Activated B cell treated with CpG ODN at 0.5 μM for 24 hours (primary cell): Measurements from ENCODE around the gene DDR1. TPM values are rescaled to one million over a fixed set of nuclear protein-coding genes. Genes with fewer than 3 reads are reported as not detected.

ENCODE experiments used
- ATAC-seq: fragments of 200-7000 bp; cut with Tn5 transposase; one replicate; pipeline ENCODE4 v1.10.0; 2021; ENCODE audit warnings: low read depth, mild to moderate bottlenecking, moderate library complexity
- CTCF ChIA-PET: fragments of 350-600 bp; sonication (Branson Sonifier 250); formaldehyde crosslinking; loops from one replicate; lab custom pipeline; 2021; ENCODE audit warnings: antibody characterized with exemption; lab: Charles Lee
- POLR2A ChIA-PET: fragments of 350-600 bp; sonication (Branson Sonifier 250); formaldehyde crosslinking; loops from one replicate; lab custom pipeline; 2021; ENCODE audit warnings: antibody characterized with exemption; lab: Charles Lee
- DNase-seq: peaks from one replicate; pipeline ENCODE4 v3.0.0; 2022
- H3K27ac Mint-ChIP-seq: one replicate; pipeline ENCODE4 v1.8.0; 2020; ENCODE audit warnings: mixed read lengths
- H3K27me3 Mint-ChIP-seq: one replicate; pipeline ENCODE4 v1.8.0; 2021; ENCODE audit warnings: mixed read lengths
- H3K36me3 Mint-ChIP-seq: one replicate; pipeline ENCODE4 v1.8.0; 2021; ENCODE audit warnings: low read depth, mixed read lengths
- H3K4me1 Mint-ChIP-seq: one replicate; pipeline ENCODE4 v1.8.0; 2021; ENCODE audit warnings: mixed read lengths
- H3K4me3 Mint-ChIP-seq: one replicate; pipeline ENCODE4 v1.8.0; 2020; ENCODE audit warnings: mild to moderate bottlenecking, mixed read lengths
- H3K9me3 Mint-ChIP-seq: one replicate; pipeline ENCODE4 v1.8.0; 2020; ENCODE audit warnings: mixed read lengths
- intact Hi-C: fragments of 100-400 bp; cut with micrococcal nuclease; formaldehyde crosslinking; loops from one replicate; pipeline ENCODE4 v1.15.1; 2024
- total RNA-seq: library from RNA; stranded (reverse); gene quantifications from 2 replicates; pipeline ENCODE4 v1.2.3, GENCODE V29; 2022
- TF ChIP-seq, protein P1 (sequence below): fragments of 200-600 bp; IDR thresholded peaks from one replicate; pipeline ENCODE4 v1.8.0; 2022; ENCODE audit warnings: antibody characterized with exemption, mild to moderate bottlenecking

DDR1 gene
- total RNA-seq, 1 donor from 2014 or later: 18.7 TPM

GRCh38 chr6:30935018-30935417, 50.7 kb downstream of the DDR1 start:
- Mint-ChIP-seq H3K4me1 (no peaks in the 10 kb centered on the region), H3K27me3 (peaks cover 11% of the 10 kb centered on the region), H3K4me3 (no peak overlapping the region), H3K36me3 (no peaks in the 10 kb centered on the region), H3K9me3 (no peaks in the 10 kb centered on the region), H3K27ac (no peak overlapping the region)
- TF ChIP-seq, protein P1, sequence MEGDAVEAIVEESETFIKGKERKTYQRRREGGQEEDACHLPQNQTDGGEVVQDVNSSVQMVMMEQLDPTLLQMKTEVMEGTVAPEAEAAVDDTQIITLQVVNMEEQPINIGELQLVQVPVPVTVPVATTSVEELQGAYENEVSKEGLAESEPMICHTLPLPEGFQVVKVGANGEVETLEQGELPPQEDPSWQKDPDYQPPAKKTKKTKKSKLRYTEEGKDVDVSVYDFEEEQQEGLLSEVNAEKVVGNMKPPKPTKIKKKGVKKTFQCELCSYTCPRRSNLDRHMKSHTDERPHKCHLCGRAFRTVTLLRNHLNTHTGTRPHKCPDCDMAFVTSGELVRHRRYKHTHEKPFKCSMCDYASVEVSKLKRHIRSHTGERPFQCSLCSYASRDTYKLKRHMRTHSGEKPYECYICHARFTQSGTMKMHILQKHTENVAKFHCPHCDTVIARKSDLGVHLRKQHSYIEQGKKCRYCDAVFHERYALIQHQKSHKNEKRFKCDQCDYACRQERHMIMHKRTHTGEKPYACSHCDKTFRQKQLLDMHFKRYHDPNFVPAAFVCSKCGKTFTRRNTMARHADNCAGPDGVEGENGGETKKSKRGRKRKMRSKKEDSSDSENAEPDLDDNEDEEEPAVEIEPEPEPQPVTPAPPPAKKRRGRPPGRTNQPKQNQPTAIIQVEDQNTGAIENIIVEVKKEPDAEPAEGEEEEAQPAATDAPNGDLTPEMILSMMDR: no peak
- intact Hi-C loops: no loop called here
- ChIA-PET CTCF (no interaction called here), POLR2A (no interaction called here)
- ATAC-seq (no peak), DNase-seq (no peak)

- Mint-ChIP-seq H3K9me3 (no peaks in the 10 kb centered on the region), H3K4me3 (no peak overlapping the region), H3K4me1 (no peaks in the 10 kb centered on the region), H3K27ac (no peak overlapping the region), H3K36me3 (no peaks in the 10 kb centered on the region), H3K27me3 (peaks cover 30% of the 10 kb centered on the region)
- intact Hi-C loops: no loop called here
- no peak for DNase-seq
- CTCF ChIA-PET: no interaction called here
- TF ChIP-seq, protein P1: no peak
- POLR2A ChIA-PET: no interaction called here
- ATAC-seq: no peak
These were observed 52.9 kb downstream of the DDR1 start for GRCh38 chr6:30937265-30937664.

DNA sequence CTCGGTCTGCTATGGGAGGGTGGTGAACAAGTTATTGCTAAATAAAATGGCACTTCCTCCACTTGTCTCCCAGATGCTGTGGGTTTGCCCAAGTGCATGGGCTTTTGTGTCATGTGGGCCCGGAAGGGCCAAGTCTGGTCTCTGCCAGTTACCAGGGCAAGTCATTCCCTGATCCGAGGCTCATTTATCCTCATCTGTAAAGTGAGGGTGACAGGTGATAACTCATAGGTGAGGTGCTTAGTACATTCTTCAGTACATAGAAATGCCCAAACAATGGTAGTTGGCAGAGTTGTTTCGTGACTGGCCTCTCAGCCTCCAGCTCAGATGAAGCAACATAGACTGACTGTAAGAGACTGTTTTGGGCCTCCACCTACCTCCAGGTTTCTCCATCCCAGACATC, 54.4 kb downstream of the DDR1 start:
- peaks cover 4% of the 10 kb centered on the region for H3K4me1 Mint-ChIP-seq
- intact Hi-C loops: no loop called here

GRCh38 chr6:30939473-30939872, 55.2 kb downstream of the DDR1 start:
- POLR2A ChIA-PET: no interaction called here
- TF ChIP-seq, protein P1: no peak
- Mint-ChIP-seq H3K4me1 (peaks cover 4% of the 10 kb centered on the region), H3K9me3 (no peaks in the 10 kb centered on the region), H3K36me3 (no peaks in the 10 kb centered on the region), H3K4me3 (no peak overlapping the region), H3K27me3 (peaks cover 42% of the 10 kb centered on the region), H3K27ac (no peak overlapping the region)
- CTCF ChIA-PET: no interaction called here
- intact Hi-C loops: no loop called here
- DNase-seq: no peak
- no peak for ATAC-seq

More for the DNA sequence above, 54.4 kb downstream of the DDR1 start:
- ATAC-seq (no peak), DNase-seq (no peak)
- TF ChIP-seq, protein P1: no peak
- Mint-ChIP-seq H3K9me3 (no peaks in the 10 kb centered on the region), H3K36me3 (no peaks in the 10 kb centered on the region), H3K27ac (no peak overlapping the region), H3K27me3 (peaks cover 39% of the 10 kb centered on the region), H3K4me3 (no peak overlapping the region)
- ChIA-PET POLR2A (no interaction called here), CTCF (no interaction called here)

- no peak for ATAC-seq
- H3K4me3 Mint-ChIP-seq: no peak within 1 kb of the TSS
- peaks cover 4% of the 10 kb centered on the region for H3K4me1 Mint-ChIP-seq
- ChIA-PET CTCF (no interaction called here), POLR2A (interaction anchor here (0.6 kb wide), 1 partner anchor 419 kb away, joined by 3 read pairs; no protein-coding TSS in a partner anchor)
- H3K27ac Mint-ChIP-seq: no peak within 1 kb of the TSS
- H3K9me3 Mint-ChIP-seq: no peaks in the 10 kb centered on the region
- H3K36me3 Mint-ChIP-seq: no peaks in the 10 kb centered on the region
- TF ChIP-seq, protein P1: no peak
- intact Hi-C loops: no loop called here
- DNase-seq: no peak
- peaks cover 48% of the 10 kb centered on the region for H3K27me3 Mint-ChIP-seq
These were observed 56.2 kb downstream of the DDR1 start, which contains the start of gene MUCL3 for GRCh38 chr6:30940361-30940986. Gene MUCL3 (plus strand): TSS chr6:30940973. CDS start chr6:30941000, 27 bp downstream.
